Colonic mucosa (tissue), 4 donors: Measurements from ENCODE around the gene RASL10B. TPM values are rescaled to one million over a fixed set of nuclear protein-coding genes. Genes with fewer than 3 reads are reported as not detected.

ENCODE experiments used
- DNase-seq: peaks from one replicate; pipeline ENCODE4 v3.0.0-alpha.2; 2020
- H3K27ac ChIP-seq: fragments of 200-600 bp; one replicate; pipeline ENCODE4 v1.8.0; 2021
- H3K27me3 ChIP-seq: fragments of 200-600 bp; one replicate; pipeline ENCODE4 v1.8.0; 2021
- H3K36me3 ChIP-seq: fragments of 200-600 bp; one replicate; pipeline ENCODE4 v1.8.0; 2021
- H3K4me1 ChIP-seq: fragments of 200-600 bp; one replicate; pipeline ENCODE4 v1.8.0; 2021; ENCODE audit warnings: mild to moderate bottlenecking
- H3K4me3 ChIP-seq: fragments of 200-600 bp; one replicate; pipeline ENCODE4 v1.8.0; 2021
- H3K9ac ChIP-seq, 2 donors: one replicate each; pipeline ENCODE4 v1.7.0; 2013; ENCODE audit warnings: control low read depth in 2 of 2, low read depth in 2 of 2, low read length in 2 of 2
- H3K9me3 ChIP-seq: fragments of 200-600 bp; one replicate; pipeline ENCODE4 v1.8.0; 2021
- CTCF ChIP-seq: fragments of 200-600 bp; IDR thresholded peaks from one replicate; pipeline ENCODE4 v1.8.0; 2022; ENCODE audit warnings: antibody characterized with exemption, mild to moderate bottlenecking
- intact Hi-C: fragments of 100-400 bp; cut with DNase I; formaldehyde crosslinking; loops from one replicate; pipeline ENCODE4 v1.14.1; 2022
- total RNA-seq, 2 donors: library from RNA; stranded (reverse); fragmentation: NEBNext Ultra II Directional in 1 of 2; extraction: Animal tissue kit (Norgen Biotek cat#: 25700) in 1 of 2; gene quantifications; one replicate each; pipeline ENCODE4 v1.2.1, GENCODE V29; 2021
- donor health status: healthy.
- donor health status: DM: no; HTN: no; CAD: no.
- donor health status: DM: no; HTN: no; CAD: no.

RASL10B gene
- total RNA-seq, 2 donors from 2014 or later: 0.07 to 0.21 TPM

DNA sequence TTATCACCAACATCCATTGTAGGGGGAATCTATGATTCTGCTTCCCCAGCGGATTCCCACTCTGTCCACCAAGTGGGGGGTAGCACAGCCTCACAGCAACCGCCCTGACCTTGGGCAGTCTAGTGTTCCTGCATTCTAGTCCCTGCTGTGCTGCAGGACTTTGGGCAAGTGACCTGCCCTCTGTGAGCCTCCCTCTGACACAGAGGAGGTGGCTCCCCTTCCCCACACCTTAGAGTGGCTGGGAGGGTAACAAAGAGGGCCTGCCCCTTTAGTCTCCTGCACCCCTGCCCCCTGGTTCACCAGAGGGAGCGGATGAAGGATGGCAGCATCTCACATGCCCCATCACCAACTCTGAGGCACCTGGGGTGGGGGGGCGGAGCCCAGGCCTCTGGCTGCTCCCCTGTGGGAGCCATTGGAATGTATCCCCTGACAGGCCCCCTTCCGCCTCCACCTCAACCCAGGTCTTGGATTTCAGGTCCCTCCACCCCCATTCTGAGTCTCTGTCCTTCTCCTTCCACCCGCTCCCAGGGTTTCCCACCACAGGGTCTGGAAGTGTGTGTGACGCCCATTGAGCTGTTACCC, 11.5 kb downstream of the RASL10B start:
- H3K27ac ChIP-seq: no peak overlapping the region
- no peak overlapping the region for H3K4me3 ChIP-seq
- H3K4me1 ChIP-seq: peaks cover 3% of the 10 kb centered on the region
- no peak overlapping the region for H3K9ac ChIP-seq
- H3K27me3 ChIP-seq: peaks cover 19% of the 10 kb centered on the region
- DNase-seq: no peak
- no peaks in the 10 kb centered on the region for H3K9me3 ChIP-seq
- H3K36me3 ChIP-seq: no peaks in the 10 kb centered on the region
- no peak for TF ChIP-seq CTCF
- intact Hi-C loops: no loop called here

DNA sequence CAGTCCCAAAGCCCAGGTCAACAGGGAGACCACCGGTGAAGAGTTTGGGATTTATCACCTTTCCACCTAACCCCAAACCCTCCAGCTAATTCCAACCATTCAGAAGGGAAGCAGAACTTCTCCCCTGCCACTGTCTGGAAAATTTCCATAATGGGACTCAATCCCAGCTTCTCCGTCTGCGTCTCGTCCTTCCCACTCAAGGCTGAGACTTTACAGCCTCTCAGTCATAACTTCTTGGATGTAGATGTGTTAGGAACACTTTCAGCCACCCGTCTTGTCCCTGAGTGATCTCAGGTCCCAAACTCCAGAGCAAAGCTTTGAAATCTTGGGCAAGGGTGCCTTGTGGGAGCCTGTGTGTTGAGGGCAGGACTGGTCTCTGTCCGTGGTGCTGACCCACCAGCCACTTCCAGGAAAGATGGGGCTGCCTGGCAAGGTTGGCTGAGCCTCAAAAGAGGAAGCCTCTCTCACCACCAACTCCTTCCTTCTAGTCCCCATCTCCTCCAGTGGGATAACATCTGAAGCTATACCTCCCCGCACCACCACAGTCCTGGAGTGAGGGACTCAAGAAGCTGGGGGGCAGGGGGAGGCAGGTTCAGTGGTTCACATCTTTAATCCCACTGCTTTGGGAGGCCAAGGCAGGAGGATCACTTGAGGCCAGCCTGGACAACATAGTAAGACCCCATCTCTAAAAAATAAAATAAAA, 12.3 kb downstream of the RASL10B start:
- no peak overlapping the region for H3K27ac ChIP-seq
- intact Hi-C loops: no loop called here
- TF ChIP-seq CTCF: no peak
- no peak for DNase-seq
- peaks cover 23% of the 10 kb centered on the region for H3K27me3 ChIP-seq
- no peak overlapping the region for H3K4me3 ChIP-seq
- no peak overlapping the region for H3K9ac ChIP-seq
- H3K9me3 ChIP-seq: no peaks in the 10 kb centered on the region
- H3K4me1 ChIP-seq: peaks cover 3% of the 10 kb centered on the region
- H3K36me3 ChIP-seq: no peaks in the 10 kb centered on the region

GRCh38 chr17:35744830-35745229, 13.4 kb downstream of the RASL10B start:
- TF ChIP-seq CTCF: no peak
- H3K9ac ChIP-seq: no peak overlapping the region
- peaks cover 3% of the 10 kb centered on the region for H3K4me1 ChIP-seq
- H3K36me3 ChIP-seq: no peaks in the 10 kb centered on the region
- H3K4me3 ChIP-seq: no peak overlapping the region
- DNase-seq: no peak
- H3K27me3 ChIP-seq: peaks cover 33% of the 10 kb centered on the region
- H3K9me3 ChIP-seq: no peaks in the 10 kb centered on the region
- intact Hi-C loops: loop anchor here (5.0 kb wide), 1 partner anchor 133 kb away; no protein-coding TSS in a partner anchor
- no peak overlapping the region for H3K27ac ChIP-seq

- no peak overlapping the region for H3K9ac ChIP-seq
- no peak for DNase-seq
- H3K36me3 ChIP-seq: no peaks in the 10 kb centered on the region
- H3K27ac ChIP-seq: no peak overlapping the region
- intact Hi-C loops: loop anchor here (5.0 kb wide), 1 partner anchor 133 kb away; no protein-coding TSS in a partner anchor
- no peak for TF ChIP-seq CTCF
- no peak overlapping the region for H3K4me3 ChIP-seq
- H3K27me3 ChIP-seq: peaks cover 35% of the 10 kb centered on the region
- peaks cover 3% of the 10 kb centered on the region for H3K4me1 ChIP-seq
- H3K9me3 ChIP-seq: no peaks in the 10 kb centered on the region
Measured at GRCh38 chr17:35745246-35745645, 13.8 kb downstream of the RASL10B start.

DNA sequence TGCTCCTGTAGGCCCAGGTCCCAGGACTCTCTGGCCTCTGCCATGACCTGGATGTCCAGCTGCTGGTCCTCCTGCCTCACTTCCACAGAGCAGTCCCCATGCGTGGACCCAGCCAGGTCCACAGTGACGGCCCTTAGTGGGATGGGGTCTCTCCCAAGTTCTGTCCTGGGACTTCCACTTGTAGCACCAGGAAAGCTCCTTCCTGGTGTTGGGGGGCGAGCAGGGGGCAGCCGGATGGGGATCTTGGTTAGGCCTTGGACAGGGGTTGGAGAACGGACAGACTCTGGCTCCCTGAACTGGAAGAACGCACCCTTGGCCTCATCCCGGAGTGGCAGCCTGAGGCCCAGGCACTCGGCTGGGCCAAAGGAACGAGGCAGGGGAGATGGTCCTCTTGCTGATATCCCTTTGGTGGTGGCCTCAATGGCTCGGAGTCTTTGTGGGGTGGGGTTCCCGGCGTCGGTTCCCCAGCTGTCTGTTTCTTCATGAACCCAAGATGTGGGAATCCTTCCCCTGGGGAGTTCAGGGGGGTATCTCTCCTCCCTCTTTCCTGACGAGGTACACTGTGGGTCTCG, 14.4 kb downstream of the RASL10B start:
- no peak for DNase-seq
- no peak for TF ChIP-seq CTCF
- Histone ChIP-seq H3K4me3 (no peak overlapping the region), H3K9ac (no peak overlapping the region), H3K9me3 (no peaks in the 10 kb centered on the region), H3K36me3 (no peaks in the 10 kb centered on the region), H3K27me3 (peaks cover 35% of the 10 kb centered on the region), H3K27ac (no peak overlapping the region), H3K4me1 (peaks cover 3% of the 10 kb centered on the region)
- intact Hi-C loops: loop anchor here (2.0 to 5.0 kb wide), 2 partner anchors 134 to 435 kb away; no protein-coding TSS in a partner anchor
